OCI-LY1 (cell line): ENCODE data around the gene ARHGAP10.
"Not testable (repeated sequence)": the region's sequence is repeated elsewhere in the genome, so short reads cannot be mapped to it uniquely, and the experiment has no call there.

ENCODE experiments used
- H2AFZ ChIP-seq: fragments of 200-600 bp; sonication (generic), shearing (Covaris generic); 2 replicates; pipeline ENCODE4 v1.6.0; 2014; ENCODE audit warnings: antibody characterized with exemption, mild to moderate bottlenecking, low read length
- H3F3A ChIP-seq: fragments of 200-600 bp; sonication (generic), shearing (Covaris generic); 2 replicates; pipeline ENCODE4 v1.6.0; 2014; ENCODE audit warnings: mild to moderate bottlenecking, antibody characterized with exemption, low read length, moderate library complexity; ENCODE audit not compliant: insufficient read depth
- H3K27ac ChIP-seq: fragments of 200-600 bp; sonication (generic); 2 replicates; pipeline ENCODE4 v1.5.1; 2014; ENCODE audit warnings: low read length, mixed run types, mild to moderate bottlenecking, low read depth; ENCODE audit not compliant: poor library complexity, severe bottlenecking
- H3K27me3 ChIP-seq: fragments of 200-600 bp; sonication (generic); 2 replicates; pipeline ENCODE4 v1.6.0; 2014; ENCODE audit warnings: antibody characterized with exemption, mild to moderate bottlenecking, low read length, moderate library complexity; ENCODE audit not compliant: insufficient read depth
- H3K36me3 ChIP-seq: fragments of 200-600 bp; sonication (generic); 2 replicates; pipeline ENCODE4 v1.6.1; 2014; ENCODE audit warnings: mild to moderate bottlenecking, antibody characterized with exemption, low read length, moderate library complexity, mixed read lengths; ENCODE audit not compliant: insufficient read depth
- H3K4me1 ChIP-seq: fragments of 200-600 bp; sonication (generic); 2 replicates; pipeline ENCODE4 v1.5.1; 2014; ENCODE audit warnings: mild to moderate bottlenecking, low read length, moderate library complexity; ENCODE audit not compliant: insufficient read depth, severe bottlenecking
- H3K4me2 ChIP-seq: fragments of 200-600 bp; sonication (generic), shearing (Covaris generic); 2 replicates; pipeline ENCODE4 v1.6.1; 2014; ENCODE audit warnings: low read length
- H3K4me3 ChIP-seq: fragments of 200-600 bp; sonication (generic); 2 replicates; pipeline ENCODE4 v1.5.1; 2014; ENCODE audit warnings: low read length, low read depth, mild to moderate bottlenecking, mixed read lengths; ENCODE audit not compliant: poor library complexity, severe bottlenecking
- H3K79me2 ChIP-seq: fragments of 200-600 bp; shearing (Covaris generic); 2 replicates; pipeline ENCODE4 v1.6.1; 2016; ENCODE audit warnings: mixed run types, low read length, mixed read lengths; ENCODE audit not compliant: insufficient read depth
- H3K9ac ChIP-seq: fragments of 200-600 bp; sonication (generic), shearing (Covaris generic); 2 replicates; pipeline ENCODE4 v1.6.1; 2014; ENCODE audit warnings: mild to moderate bottlenecking, low read length, mixed read lengths
- H3K9me2 ChIP-seq: fragments of 200-600 bp; sonication (generic), shearing (Covaris generic); 2 replicates; pipeline ENCODE4 v1.6.1; 2014; ENCODE audit warnings: low read depth, mild to moderate bottlenecking, low read length, mixed read lengths
- H3K9me3 ChIP-seq: fragments of 200-600 bp; shearing (Covaris generic); 2 replicates; pipeline ENCODE4 v1.6.1; 2014; ENCODE audit warnings: low read length, mixed read lengths
- H4K20me1 ChIP-seq: fragments of 200-600 bp; sonication (generic), shearing (Covaris generic); 2 replicates; pipeline ENCODE4 v1.6.0; 2016; ENCODE audit warnings: mild to moderate bottlenecking, low read length; ENCODE audit not compliant: insufficient read depth
- EZH2 ChIP-seq: fragments of 200-600 bp; sonication (generic), shearing (Covaris generic); IDR thresholded peaks from 2 replicates; pipeline ENCODE4 v1.8.0; 2017; ENCODE audit warnings: borderline replicate concordance, mixed run types, mild to moderate bottlenecking, antibody characterized with exemption, low read length, moderate library complexity, mixed read lengths
- TF ChIP-seq, protein P1 (sequence below): fragments of 200-600 bp; sonication (generic), shearing (Covaris generic); IDR thresholded peaks from 2 replicates; pipeline ENCODE4 v1.5.1; 2017; ENCODE audit warnings: mild to moderate bottlenecking, antibody characterized with exemption, low read length, moderate library complexity, mixed read lengths

The ARHGAP10 gene

GRCh38 chr4:147994491-147995385, 262.9 kb downstream of the ARHGAP10 start:
- Histone ChIP-seq H2AFZ (no peak overlapping the region), H3K27ac (no peak overlapping the region), H3K4me3 (no peak overlapping the region), H3K4me2 (no peak overlapping the region), H3K9me2 (no peaks in the 10 kb centered on the region), H3K79me2 (no peaks in the 10 kb centered on the region), H3K36me3 (no peaks in the 10 kb centered on the region), H4K20me1 (no peaks in the 10 kb centered on the region), H3F3A (no peaks in the 10 kb centered on the region), H3K27me3 (no peaks in the 10 kb centered on the region), H3K9ac (no peak overlapping the region), H3K9me3 (no peaks in the 10 kb centered on the region), H3K4me1 (no peaks in the 10 kb centered on the region)
- TF ChIP-seq, protein P1, sequence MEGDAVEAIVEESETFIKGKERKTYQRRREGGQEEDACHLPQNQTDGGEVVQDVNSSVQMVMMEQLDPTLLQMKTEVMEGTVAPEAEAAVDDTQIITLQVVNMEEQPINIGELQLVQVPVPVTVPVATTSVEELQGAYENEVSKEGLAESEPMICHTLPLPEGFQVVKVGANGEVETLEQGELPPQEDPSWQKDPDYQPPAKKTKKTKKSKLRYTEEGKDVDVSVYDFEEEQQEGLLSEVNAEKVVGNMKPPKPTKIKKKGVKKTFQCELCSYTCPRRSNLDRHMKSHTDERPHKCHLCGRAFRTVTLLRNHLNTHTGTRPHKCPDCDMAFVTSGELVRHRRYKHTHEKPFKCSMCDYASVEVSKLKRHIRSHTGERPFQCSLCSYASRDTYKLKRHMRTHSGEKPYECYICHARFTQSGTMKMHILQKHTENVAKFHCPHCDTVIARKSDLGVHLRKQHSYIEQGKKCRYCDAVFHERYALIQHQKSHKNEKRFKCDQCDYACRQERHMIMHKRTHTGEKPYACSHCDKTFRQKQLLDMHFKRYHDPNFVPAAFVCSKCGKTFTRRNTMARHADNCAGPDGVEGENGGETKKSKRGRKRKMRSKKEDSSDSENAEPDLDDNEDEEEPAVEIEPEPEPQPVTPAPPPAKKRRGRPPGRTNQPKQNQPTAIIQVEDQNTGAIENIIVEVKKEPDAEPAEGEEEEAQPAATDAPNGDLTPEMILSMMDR: no peak
- TF ChIP-seq EZH2: no peak

DNA sequence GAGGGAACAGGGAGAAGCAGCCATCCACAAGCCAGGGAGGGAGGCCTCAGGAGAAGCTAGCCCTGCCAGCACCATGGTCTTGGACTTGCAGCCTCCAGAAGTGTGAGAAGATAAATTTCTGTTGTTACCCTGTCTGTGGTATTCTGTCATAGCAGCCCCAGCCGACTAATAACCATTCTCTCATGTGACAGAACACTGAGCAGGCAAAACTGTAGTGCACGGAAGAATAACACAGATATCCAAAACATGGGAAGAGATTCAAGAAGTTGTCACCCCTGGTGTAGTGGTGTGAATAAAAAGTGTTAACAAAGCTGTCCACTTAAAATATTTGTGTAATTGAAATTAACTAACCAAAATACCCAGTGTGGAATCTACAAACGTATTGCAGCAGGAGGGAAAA, 265.0 kb downstream of the ARHGAP10 start:
- Histone ChIP-seq H4K20me1 (no peaks in the 10 kb centered on the region), H3K27ac (no peak overlapping the region), H3F3A (no peaks in the 10 kb centered on the region), H3K4me3 (no peak overlapping the region), H3K36me3 (no peaks in the 10 kb centered on the region), H3K27me3 (no peaks in the 10 kb centered on the region), H3K4me2 (no peak overlapping the region), H3K9me2 (no peaks in the 10 kb centered on the region), H3K9me3 (no peaks in the 10 kb centered on the region), H2AFZ (no peak overlapping the region), H3K79me2 (no peaks in the 10 kb centered on the region), H3K9ac (no peak overlapping the region), H3K4me1 (no peaks in the 10 kb centered on the region)
- TF ChIP-seq EZH2: no peak
- TF ChIP-seq, protein P1: no peak

- H3K4me3 ChIP-seq, H3K4me2 ChIP-seq, H3K36me3 ChIP-seq, H3K9me3 ChIP-seq, H4K20me1 ChIP-seq, H3K9ac ChIP-seq, H3F3A ChIP-seq, H3K27me3 ChIP-seq, H3K4me1 ChIP-seq, H3K27ac ChIP-seq, H2AFZ ChIP-seq, H3K9me2 ChIP-seq, H3K79me2 ChIP-seq: not testable (repeated sequence)
Observed at GRCh38 chr4:148000038-148000437, 268.1 kb downstream of the ARHGAP10 start.
